GM12875 (cell line): ENCODE data around the gene SLC16A1.

ENCODE experiments used
- H3K4me3 ChIP-seq: one replicate; pipeline ENCODE4 v1.5.1; 2011; ENCODE audit warnings: low read depth, low read length, control low read depth
- TF ChIP-seq, protein P1 (sequence below): IDR thresholded peaks from 2 replicates; pipeline ENCODE4 v1.5.1; 2011; ENCODE audit warnings: low read depth, mild to moderate bottlenecking, control low read depth, inconsistent platforms, low read length, moderate library complexity, borderline replicate concordance; ENCODE audit not compliant: insufficient read depth

The SLC16A1 gene

GRCh38 chr1:112876315-112876714, 79.7 kb downstream of the SLC16A1 start:
- TF ChIP-seq, protein P1, sequence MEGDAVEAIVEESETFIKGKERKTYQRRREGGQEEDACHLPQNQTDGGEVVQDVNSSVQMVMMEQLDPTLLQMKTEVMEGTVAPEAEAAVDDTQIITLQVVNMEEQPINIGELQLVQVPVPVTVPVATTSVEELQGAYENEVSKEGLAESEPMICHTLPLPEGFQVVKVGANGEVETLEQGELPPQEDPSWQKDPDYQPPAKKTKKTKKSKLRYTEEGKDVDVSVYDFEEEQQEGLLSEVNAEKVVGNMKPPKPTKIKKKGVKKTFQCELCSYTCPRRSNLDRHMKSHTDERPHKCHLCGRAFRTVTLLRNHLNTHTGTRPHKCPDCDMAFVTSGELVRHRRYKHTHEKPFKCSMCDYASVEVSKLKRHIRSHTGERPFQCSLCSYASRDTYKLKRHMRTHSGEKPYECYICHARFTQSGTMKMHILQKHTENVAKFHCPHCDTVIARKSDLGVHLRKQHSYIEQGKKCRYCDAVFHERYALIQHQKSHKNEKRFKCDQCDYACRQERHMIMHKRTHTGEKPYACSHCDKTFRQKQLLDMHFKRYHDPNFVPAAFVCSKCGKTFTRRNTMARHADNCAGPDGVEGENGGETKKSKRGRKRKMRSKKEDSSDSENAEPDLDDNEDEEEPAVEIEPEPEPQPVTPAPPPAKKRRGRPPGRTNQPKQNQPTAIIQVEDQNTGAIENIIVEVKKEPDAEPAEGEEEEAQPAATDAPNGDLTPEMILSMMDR: no peak
- no peak overlapping the region for H3K4me3 ChIP-seq

DNA sequence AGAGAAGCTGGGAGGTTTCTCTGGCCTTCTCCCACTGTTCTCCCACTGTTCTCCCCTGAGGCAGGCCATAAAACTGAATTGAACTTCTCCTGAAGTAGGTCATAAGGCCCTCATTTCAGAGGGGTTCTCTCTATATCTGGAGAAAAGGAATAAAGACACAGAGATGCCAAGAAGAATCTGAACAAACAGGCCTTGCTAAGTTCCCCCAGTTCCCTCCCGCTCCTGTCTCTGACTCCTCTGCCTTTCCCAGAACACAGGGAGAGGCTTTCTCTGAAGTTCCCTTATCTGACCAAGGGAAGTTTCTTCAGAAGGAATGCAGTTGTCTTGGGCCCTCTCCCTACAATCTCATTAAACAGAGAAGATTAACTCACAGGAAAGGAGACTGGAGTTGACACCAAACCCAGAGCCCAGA, 83.4 kb downstream of the SLC16A1 start:
- no peak overlapping the region for H3K4me3 ChIP-seq
- TF ChIP-seq, protein P1: no peak

DNA sequence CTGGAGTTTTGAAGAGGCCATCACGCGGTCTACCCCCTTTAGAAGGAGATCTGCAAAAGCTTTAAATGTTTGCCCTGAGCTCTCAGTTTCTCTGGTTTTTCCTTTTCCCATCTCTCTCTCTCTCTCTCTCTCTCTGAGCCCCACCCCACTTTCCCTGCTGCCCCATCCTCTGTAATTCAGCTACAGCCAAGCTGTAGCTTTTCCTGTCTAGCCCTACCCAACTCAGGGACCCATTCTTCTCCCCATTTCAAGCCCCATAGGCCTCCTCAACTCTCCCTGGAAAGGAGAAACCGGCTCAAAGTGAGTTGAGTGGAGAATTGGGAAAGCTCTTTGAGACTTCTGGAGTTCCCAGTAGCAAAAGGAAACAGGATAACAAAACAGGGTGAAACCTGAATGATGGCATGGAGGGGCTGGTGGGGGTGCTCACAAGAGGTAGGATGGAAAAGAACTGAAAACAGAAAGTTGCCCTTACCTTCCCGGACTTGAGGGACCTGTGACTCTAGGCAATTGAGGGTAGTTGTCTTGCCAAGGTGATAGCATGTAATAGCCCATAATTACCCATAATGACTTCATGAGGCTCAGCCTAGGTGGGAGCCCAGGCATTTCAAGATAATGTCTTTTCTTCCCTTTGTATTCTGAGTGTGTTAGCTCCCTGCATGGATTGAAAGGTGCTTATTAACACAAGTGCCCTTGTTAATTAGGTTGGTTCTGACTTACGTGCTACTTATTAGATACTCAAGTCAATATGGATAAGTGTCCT, 84.9 kb downstream of the SLC16A1 start:
- TF ChIP-seq, protein P1: no peak
- no peak overlapping the region for H3K4me3 ChIP-seq

DNA sequence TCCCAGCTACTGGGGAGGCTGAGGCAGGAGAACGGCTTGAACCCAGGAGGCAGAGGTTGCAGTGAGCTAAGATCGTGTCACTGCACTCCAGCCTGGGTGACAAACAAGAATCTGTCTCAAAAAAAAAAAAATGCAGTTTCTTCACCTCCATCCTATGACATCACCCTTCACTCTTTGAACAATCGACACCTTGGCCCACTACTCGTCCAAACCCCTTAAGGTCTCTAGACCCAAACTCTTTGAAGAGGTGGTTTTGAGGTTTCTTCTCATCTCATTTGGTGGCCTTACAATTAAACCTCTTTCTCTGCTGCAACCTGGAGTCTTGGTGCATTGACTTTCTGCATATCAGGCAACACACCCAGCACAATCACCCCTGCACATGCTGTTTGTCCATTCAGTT, 86.1 kb downstream of the SLC16A1 start:
- H3K4me3 ChIP-seq: no peak overlapping the region
- TF ChIP-seq, protein P1: no peak

- TF ChIP-seq, protein P1: no peak
- H3K4me3 ChIP-seq: no peak overlapping the region
These were observed 87.8 kb downstream of the SLC16A1 start for GRCh38 chr1:112868191-112868590.

- no peak overlapping the region for H3K4me3 ChIP-seq
- TF ChIP-seq, protein P1: no peak
These were observed 89.0 kb downstream of the SLC16A1 start for GRCh38 chr1:112866981-112867380.

DNA sequence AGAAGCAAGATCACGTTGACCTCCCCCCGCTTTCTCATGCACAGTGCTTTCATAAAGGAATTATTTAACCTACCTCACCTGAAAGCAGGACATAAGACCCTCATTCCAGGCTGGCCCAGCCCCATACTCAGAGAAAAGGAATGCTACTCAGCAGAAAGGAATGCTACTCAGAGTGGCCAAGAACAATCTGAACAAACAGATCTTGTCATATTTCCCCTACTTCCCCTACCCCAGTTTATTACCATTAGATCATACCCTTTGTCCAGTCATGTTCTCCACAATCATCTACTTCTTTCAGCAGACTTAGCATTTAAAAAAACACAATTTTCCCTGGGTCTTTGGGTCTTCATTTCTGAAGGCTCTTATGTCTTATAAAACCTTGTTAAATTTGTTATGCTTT, 89.8 kb downstream of the SLC16A1 start:
- TF ChIP-seq, protein P1: no peak
- no peak overlapping the region for H3K4me3 ChIP-seq
